ENCODE measurements around the gene SERPINA12. TPM values are rescaled to one million over a fixed set of nuclear protein-coding genes. Genes with fewer than 3 reads are reported as not detected.

SERPINA12 gene
- polyA plus RNA-seq, 1 donor (not counting 4 experiments of a cell fraction or from before 2014, with no cell fraction given): 0.26 TPM

- Histone ChIP-seq H3K9ac (ENCODE audit: control insufficient read depth, extremely low read depth, insufficient read depth, low read length) (no peak overlapping the region), H3K36me3 (ENCODE audit: control insufficient read depth in 2 of 2, extremely low read depth in 1 of 2, insufficient read depth in 2 of 2, low read length in 2 of 2) (no peaks in the 10 kb centered on the region), H4K20me1 (ENCODE audit: control insufficient read depth, extremely low read depth, insufficient read depth, low read length) (no peaks in the 10 kb centered on the region), H3K4me3 (ENCODE audit: control insufficient read depth in 2 of 3, extremely low read depth in 1 of 3, insufficient read depth in 2 of 3, low read depth in 1 of 3, low read length in 3 of 3) (no peak overlapping the region), H3K27ac (ENCODE audit: control insufficient read depth, insufficient read depth, low read length) (no peak overlapping the region), H3K4me2 (ENCODE audit: control insufficient read depth, extremely low read depth, insufficient read depth, low read depth, low read length) (no peak overlapping the region), H3K9me1 (ENCODE audit: control insufficient read depth, extremely low read depth, insufficient read depth, low read length) (no peaks in the 10 kb centered on the region), H2AFZ (ENCODE audit: control insufficient read depth, low read length) (no peak overlapping the region), H3K79me2 (ENCODE audit: control insufficient read depth, insufficient read depth, low read length) (no peaks in the 10 kb centered on the region), H3K4me1 (ENCODE audit: control insufficient read depth, extremely low read depth, insufficient read depth, low read length) (peaks cover 12% of the 10 kb centered on the region), H3K9me3 (ENCODE audit: control insufficient read depth, low read depth, low read length) (no peaks in the 10 kb centered on the region), H3K27me3 (ENCODE audit: control insufficient read depth, extremely low read depth, insufficient read depth, low read length) (no peaks in the 10 kb centered on the region)
- dilution Hi-C loops (cut with MboI; ENCODE audit: extremely low pct_ligation_motif_present, low sequenced_read_pairs): no loop called here
- DNase-seq (ENCODE audit: low read depth, low spot score) (no peak), FAIRE-seq (no peak)
- no peak for TF ChIP-seq EZH2 (IDR thresholded peaks at IDR 0.05; ENCODE audit: low read length)
- TF ChIP-seq CTCF (optimal IDR thresholded peaks at IDR 0.05 in 1 of 3, IDR thresholded peaks at IDR 0.05 in 1 of 3, conservative IDR thresholded peaks at IDR 0.05 in 1 of 3; ENCODE audit: extremely low read depth in 1 of 3, insufficient read depth in 2 of 3, low read length in 3 of 3): no peak
Measured at GRCh38 chr14:94547726-94548125, 38.5 kb upstream of the SERPINA12 start.

GRCh38 chr14:94547151-94547680 lies 37.9 kb upstream of the SERPINA12 start:
- no peak overlapping the region for H3K9ac ChIP-seq (ENCODE audit: control insufficient read depth, extremely low read depth, insufficient read depth, low read length)
- FAIRE-seq: no peak
- H3K4me2 ChIP-seq (ENCODE audit: control insufficient read depth, extremely low read depth, insufficient read depth, low read depth, low read length): no peak overlapping the region
- H3K79me2 ChIP-seq (ENCODE audit: control insufficient read depth, insufficient read depth, low read length): no peaks in the 10 kb centered on the region
- H3K9me3 ChIP-seq (ENCODE audit: control insufficient read depth, low read depth, low read length): no peaks in the 10 kb centered on the region
- no peaks in the 10 kb centered on the region for H3K27me3 ChIP-seq (ENCODE audit: control insufficient read depth, extremely low read depth, insufficient read depth, low read length)
- no peaks in the 10 kb centered on the region for H3K9me1 ChIP-seq (ENCODE audit: control insufficient read depth, extremely low read depth, insufficient read depth, low read length)
- H4K20me1 ChIP-seq (ENCODE audit: control insufficient read depth, extremely low read depth, insufficient read depth, low read length): no peaks in the 10 kb centered on the region
- dilution Hi-C loops (cut with MboI; ENCODE audit: extremely low pct_ligation_motif_present, low sequenced_read_pairs): no loop called here
- H3K27ac ChIP-seq (ENCODE audit: control insufficient read depth, insufficient read depth, low read length): no peak overlapping the region
- H3K4me1 ChIP-seq (ENCODE audit: control insufficient read depth, extremely low read depth, insufficient read depth, low read length): peaks cover 17% of the 10 kb centered on the region
- TF ChIP-seq EZH2 (IDR thresholded peaks at IDR 0.05; ENCODE audit: low read length) (no peak), CTCF (optimal IDR thresholded peaks at IDR 0.05 in 1 of 3, IDR thresholded peaks at IDR 0.05 in 1 of 3, conservative IDR thresholded peaks at IDR 0.05 in 1 of 3; ENCODE audit: extremely low read depth in 1 of 3, insufficient read depth in 2 of 3, low read length in 3 of 3) (no peak)
- no peaks in the 10 kb centered on the region for H3K36me3 ChIP-seq (ENCODE audit: control insufficient read depth in 2 of 2, extremely low read depth in 1 of 2, insufficient read depth in 2 of 2, low read length in 2 of 2)
- H3K4me3 ChIP-seq (ENCODE audit: control insufficient read depth in 2 of 3, extremely low read depth in 1 of 3, insufficient read depth in 2 of 3, low read depth in 1 of 3, low read length in 3 of 3): no peak overlapping the region
- DNase-seq (ENCODE audit: low read depth, low spot score): no peak
- no peak overlapping the region for H2AFZ ChIP-seq (ENCODE audit: control insufficient read depth, low read length)

Measured in keratinocyte (primary cell).